Gastrocnemius medialis (tissue), 4 donors: ENCODE measurements around the gene LIPT1. TPM values are rescaled to one million over a fixed set of nuclear protein-coding genes. Genes with fewer than 3 reads are reported as not detected.

Source experiments
- ATAC-seq, 2 donors: fragments of 150-250 bp; one replicate each; pipeline ENCODE4 v1.9.1; 2016
- DNase-seq, 2 donors: peaks; one replicate each; pipeline ENCODE4 v3.0.0-alpha.2; 2019
- H3K27ac ChIP-seq, 4 donors: fragments of 200-600 bp; sonication (generic); 1 replicate in 1 of 4; 2 replicates in 3 of 4; pipeline ENCODE4 v1.5.1; 2016 to 2018; ENCODE audit warnings: mild to moderate bottlenecking in 2 of 4, moderate library complexity in 1 of 4
- H3K27me3 ChIP-seq, 3 donors: fragments of 200-600 bp; sonication (generic) in 2 of 3; 1 replicate in 1 of 3; 2 replicates in 2 of 3; pipeline versions ENCODE4 v1.5.1 to v1.6.0; 2016 to 2019; ENCODE audit warnings: mild to moderate bottlenecking in 1 of 3, moderate library complexity in 1 of 3
- H3K36me3 ChIP-seq, 2 donors: fragments of 200-600 bp; sonication (generic) in 1 of 2; one replicate each; pipeline ENCODE4 v1.5.1; 2017 to 2018
- H3K4me1 ChIP-seq, 2 donors: fragments of 200-600 bp; sonication (generic) in 1 of 2; one replicate each; pipeline ENCODE4 v1.5.1; 2016 to 2017; ENCODE audit warnings: mild to moderate bottlenecking in 2 of 2
- H3K4me3 ChIP-seq, 4 donors: fragments of 200-600 bp; sonication (generic) in 3 of 4; 1 replicate in 1 of 4; 2 replicates in 3 of 4; pipeline ENCODE4 v1.5.1; 2016 to 2019; ENCODE audit warnings: mild to moderate bottlenecking in 2 of 4
- H3K9me3 ChIP-seq, 3 donors: fragments of 200-600 bp; sonication (generic) in 2 of 3; 1 replicate in 1 of 3; 2 replicates in 2 of 3; pipeline ENCODE4 v1.5.1; 2016 to 2019
- POLR2A ChIP-seq, 2 donors: fragments of 450-650 bp; IDR thresholded peaks; one replicate each; pipeline ENCODE4 v1.6.1; 2017; ENCODE audit warnings: antibody characterized with exemption in 2 of 2, mild to moderate bottlenecking in 2 of 2, moderate library complexity in 2 of 2
- in situ Hi-C, 4 donors: fragments of 200-750 bp; cut with MboI; loops; one replicate each; pipeline versions ENCODE4 v1.15.0 to v1.8.0; 2017; ENCODE audit warnings: low sequenced_read_pairs in 4 of 4
- intact Hi-C: fragments of 100-400 bp; cut with DNase I; formaldehyde crosslinking; loops from one replicate; pipeline ENCODE4 v1.15.1; 2023; ENCODE audit warnings: low total_unique reads
- total RNA-seq, 4 donors: library from RNA; depleted of rRNA; stranded (reverse); fragments of >200 nt; gene quantifications; one replicate each; pipeline versions ENCODE4 v1.1.0 to v1.2.3, GENCODE V29; 2016
- TF ChIP-seq, protein P1 (sequence below), 5 experiments: fragments of 450-650 bp in 3 of 5; fragments of 200-600 bp in 2 of 5; sonication (generic) in 2 of 5; IDR thresholded peaks in 4 of 5; conservative IDR thresholded peaks in 1 of 5; 1 replicate in 4 of 5; 2 replicates in 1 of 5; pipeline ENCODE4 v1.5.1; 2016 to 2019; ENCODE audit warnings: antibody characterized with exemption in 5 of 5, mild to moderate bottlenecking in 3 of 5, moderate library complexity in 3 of 5

The LIPT1 gene
- total RNA-seq, 4 donors from 2014 or later: 4.2 to 7.5 (median 6.2) TPM

DNA sequence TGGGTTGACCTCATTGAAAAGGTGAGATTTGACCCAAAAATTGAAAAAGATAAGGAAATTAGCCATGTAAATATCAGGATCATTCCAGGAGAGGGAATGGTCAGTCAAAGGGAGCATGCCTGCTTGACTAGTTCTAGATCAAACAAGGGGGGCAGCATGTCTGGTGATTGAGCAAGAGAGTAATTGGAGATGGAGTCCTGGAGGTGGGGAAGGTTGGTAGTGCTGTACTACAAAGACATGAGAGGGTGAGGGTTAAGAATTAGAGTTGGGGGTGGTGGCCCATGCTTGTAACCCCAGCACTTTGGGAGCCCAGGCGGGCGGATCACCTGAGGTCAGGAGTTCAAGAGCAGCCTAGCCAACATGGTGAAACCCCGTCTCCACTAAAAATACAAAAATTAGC is 28.3 kb downstream of the LIPT1 start:
- Histone ChIP-seq H3K9me3 (no peaks in the 10 kb centered on the region), H3K27me3 (no peaks in the 10 kb centered on the region), H3K36me3 (peaks cover 0 to 10% of the 10 kb centered on the region in 2 donors), H3K4me3 (no peak overlapping the region), H3K4me1 (peaks cover 23 to 33% of the 10 kb centered on the region in 2 donors), H3K27ac (no peak overlapping the region)
- no peak for DNase-seq
- TF ChIP-seq, protein P1, sequence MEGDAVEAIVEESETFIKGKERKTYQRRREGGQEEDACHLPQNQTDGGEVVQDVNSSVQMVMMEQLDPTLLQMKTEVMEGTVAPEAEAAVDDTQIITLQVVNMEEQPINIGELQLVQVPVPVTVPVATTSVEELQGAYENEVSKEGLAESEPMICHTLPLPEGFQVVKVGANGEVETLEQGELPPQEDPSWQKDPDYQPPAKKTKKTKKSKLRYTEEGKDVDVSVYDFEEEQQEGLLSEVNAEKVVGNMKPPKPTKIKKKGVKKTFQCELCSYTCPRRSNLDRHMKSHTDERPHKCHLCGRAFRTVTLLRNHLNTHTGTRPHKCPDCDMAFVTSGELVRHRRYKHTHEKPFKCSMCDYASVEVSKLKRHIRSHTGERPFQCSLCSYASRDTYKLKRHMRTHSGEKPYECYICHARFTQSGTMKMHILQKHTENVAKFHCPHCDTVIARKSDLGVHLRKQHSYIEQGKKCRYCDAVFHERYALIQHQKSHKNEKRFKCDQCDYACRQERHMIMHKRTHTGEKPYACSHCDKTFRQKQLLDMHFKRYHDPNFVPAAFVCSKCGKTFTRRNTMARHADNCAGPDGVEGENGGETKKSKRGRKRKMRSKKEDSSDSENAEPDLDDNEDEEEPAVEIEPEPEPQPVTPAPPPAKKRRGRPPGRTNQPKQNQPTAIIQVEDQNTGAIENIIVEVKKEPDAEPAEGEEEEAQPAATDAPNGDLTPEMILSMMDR (IDR thresholded peaks at IDR 0.05 in 4 of 5, conservative IDR thresholded peaks at IDR 0.05 in 1 of 5): no peak
- no peak for TF ChIP-seq POLR2A (IDR thresholded peaks at IDR 0.05)
- intact Hi-C loops: no loop called here
- in situ Hi-C loops: loop anchor here (10.0 to 25.0 kb wide), 6 partner anchors 154 to 1379 kb away; partner anchors contain the start of genes REV1 (in 4 of the 4), EIF5B (in 2 of the 4), TXNDC9 (in 2 of the 4) and COA5 (in 1 of the 4)
- ATAC-seq: no peak

DNA sequence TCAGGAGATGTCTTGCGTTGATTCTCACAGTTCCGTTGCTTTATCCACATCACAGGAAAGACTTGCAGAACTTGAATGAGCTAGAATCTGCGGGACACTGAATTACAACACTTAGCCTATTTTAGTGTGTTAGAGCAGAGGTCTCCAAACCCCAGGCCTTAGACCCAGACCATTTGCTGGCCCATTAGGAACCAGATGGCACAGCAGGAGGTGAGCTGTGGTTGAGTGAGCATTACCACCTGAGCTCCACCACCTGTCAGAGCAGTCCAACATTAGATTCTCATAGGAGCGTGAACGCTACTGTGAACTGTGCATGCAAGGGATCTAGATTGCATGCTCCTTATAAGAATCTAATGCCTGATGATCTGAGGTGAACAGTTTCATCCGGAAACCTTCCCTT is 30.0 kb downstream of the LIPT1 start:
- in situ Hi-C loops: loop anchor here (10.0 to 25.0 kb wide), 6 partner anchors 152 to 1377 kb away; partner anchors contain the start of genes REV1 (in 4 of the 4), EIF5B (in 2 of the 4), TXNDC9 (in 2 of the 4) and COA5 (in 1 of the 4)
- TF ChIP-seq POLR2A (IDR thresholded peaks at IDR 0.05): no peak
- TF ChIP-seq, protein P1 (IDR thresholded peaks at IDR 0.05 in 4 of 5, conservative IDR thresholded peaks at IDR 0.05 in 1 of 5): no peak

DNA sequence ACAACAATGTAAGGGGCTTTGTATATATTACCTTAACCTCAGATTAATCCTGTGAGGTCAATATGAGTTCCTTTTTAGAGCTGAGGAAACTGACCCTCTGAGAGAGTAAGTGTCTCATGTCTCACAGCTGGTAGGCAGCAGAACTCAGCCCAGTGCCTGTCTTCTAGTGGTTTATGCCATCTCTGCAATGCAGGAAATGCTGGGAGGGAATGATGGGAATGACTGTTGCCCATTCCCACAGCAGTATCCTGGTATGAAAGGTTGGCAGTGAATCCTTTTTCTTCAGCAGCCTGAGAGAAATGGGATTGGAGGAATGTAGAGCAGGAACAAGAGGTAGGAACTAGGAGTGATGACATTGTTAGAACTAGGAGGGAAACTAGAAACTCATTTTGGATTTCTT is 32.2 kb downstream of the LIPT1 start:
- H3K27me3 ChIP-seq: no peaks in the 10 kb centered on the region
- TF ChIP-seq POLR2A (IDR thresholded peaks at IDR 0.05): no peak
- TF ChIP-seq, protein P1 (IDR thresholded peaks at IDR 0.05 in 4 of 5, conservative IDR thresholded peaks at IDR 0.05 in 1 of 5): no peak
- no peak overlapping the region for H3K27ac ChIP-seq
- H3K9me3 ChIP-seq: no peaks in the 10 kb centered on the region
- ATAC-seq (no peak), DNase-seq (no peak)
- peaks cover 0 to 16% of the 10 kb centered on the region in 2 donors for H3K36me3 ChIP-seq
- intact Hi-C loops (no loop called here), in situ Hi-C loops (loop anchor here (10.0 to 25.0 kb wide), 6 partner anchors 150 to 1375 kb away; partner anchors contain the start of genes REV1 (in 4 of the 4), EIF5B (in 2 of the 4), TXNDC9 (in 2 of the 4) and COA5 (in 1 of the 4))
- H3K4me3 ChIP-seq: no peak overlapping the region
- peaks cover 11 to 12% of the 10 kb centered on the region in 2 donors for H3K4me1 ChIP-seq

More for the DNA sequence above, 30.0 kb downstream of the LIPT1 start:
- ATAC-seq (no peak), DNase-seq (no peak)
- H3K36me3 ChIP-seq: peaks cover 0 to 10% of the 10 kb centered on the region in 2 donors
- intact Hi-C loops: no loop called here
- H3K27ac ChIP-seq: no peak overlapping the region
- H3K9me3 ChIP-seq: no peaks in the 10 kb centered on the region
- H3K4me3 ChIP-seq: no peak overlapping the region
- H3K27me3 ChIP-seq: no peaks in the 10 kb centered on the region
- H3K4me1 ChIP-seq: peaks cover 21 to 25% of the 10 kb centered on the region in 2 donors

DNA sequence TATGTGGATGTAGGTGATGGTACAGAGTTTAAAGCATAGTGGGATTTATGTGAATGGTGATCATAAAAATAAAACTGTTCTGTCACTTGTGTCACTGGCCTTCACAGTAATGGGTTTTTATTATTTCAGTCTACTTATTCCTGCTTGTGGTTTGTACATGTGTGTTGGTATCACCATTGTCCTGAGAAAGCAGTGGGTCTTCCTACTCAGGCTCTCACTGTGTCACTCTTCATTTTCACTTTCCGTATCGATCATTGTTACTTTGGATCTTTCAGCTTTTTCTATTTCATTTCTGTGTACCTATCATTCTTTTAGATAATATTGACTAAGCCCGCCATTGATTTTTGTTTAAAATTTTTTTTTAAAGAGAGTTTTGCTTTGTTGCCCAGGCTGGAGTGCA is 33.6 kb downstream of the LIPT1 start:
- TF ChIP-seq POLR2A (IDR thresholded peaks at IDR 0.05): no peak
- TF ChIP-seq, protein P1 (IDR thresholded peaks at IDR 0.05 in 4 of 5, conservative IDR thresholded peaks at IDR 0.05 in 1 of 5): no peak
- no peaks in the 10 kb centered on the region for H3K9me3 ChIP-seq
- no peaks in the 10 kb centered on the region for H3K4me1 ChIP-seq
- in situ Hi-C loops (loop anchor here (10.0 to 25.0 kb wide), 6 partner anchors 149 to 1374 kb away; partner anchors contain the start of genes REV1 (in 4 of the 4), EIF5B (in 2 of the 4), TXNDC9 (in 2 of the 4) and COA5 (in 1 of the 4)), intact Hi-C loops (no loop called here)
- no peak overlapping the region for H3K27ac ChIP-seq
- DNase-seq (no peak), ATAC-seq (no peak)
- no peaks in the 10 kb centered on the region for H3K27me3 ChIP-seq
- H3K36me3 ChIP-seq: peaks cover 0 to 21% of the 10 kb centered on the region in 2 donors
- no peak overlapping the region for H3K4me3 ChIP-seq
